ENCODE results near the gene DTNA. TPM values are rescaled to one million over a fixed set of nuclear protein-coding genes. Genes with fewer than 3 reads are reported as not detected.
"Not testable (repeated sequence)": the region's sequence is repeated elsewhere in the genome, so short reads cannot be mapped to it uniquely, and the experiment has no call there.

The DTNA gene
- polyA plus RNA-seq (ENCODE audit: insufficient read length in 3 of 3), result 10 to 100 TPM; 17.6 to 25.3 (median 21.6) TPM
- long read RNA-seq, donor 1, result 0 reads
- long read RNA-seq, donor 2, partial matches to known transcripts, result 0 of 1 reads
- long read RNA-seq, donor 2, other reads (novel, unspliced or antisense), result 0 of 1 reads
- long read RNA-seq, donor 3, partial matches to known transcripts, result 0 of 1 reads
- long read RNA-seq, donor 3, other reads (novel, unspliced or antisense), result 0 of 1 reads
- long read RNA-seq, donor 4, result 0 reads
- long read RNA-seq, donor 5, result 0 reads
- long read RNA-seq, donor 6, partial matches to known transcripts, result 0 of 1 reads
- long read RNA-seq, donor 6, other reads (novel, unspliced or antisense), result 0 of 1 reads
- long read RNA-seq, donor 7, result 0 reads
- long read RNA-seq, donor 8, result 0 reads
- long read RNA-seq, donor 9, result 0 reads
- long read RNA-seq, donor 10, result 0 reads
- long read RNA-seq, donor 11, result 0 reads
- long read RNA-seq, donor 12, result 0 reads
- long read RNA-seq, donor 13, result 0 reads
- long read RNA-seq, donor 14, result 0 reads
- long read RNA-seq, donor 15, result 0 reads
- long read RNA-seq, donor 16, partial matches to known transcripts, result 5 of 6 reads
- long read RNA-seq, donor 16, other reads (novel, unspliced or antisense), result 0 of 6 reads

DNA sequence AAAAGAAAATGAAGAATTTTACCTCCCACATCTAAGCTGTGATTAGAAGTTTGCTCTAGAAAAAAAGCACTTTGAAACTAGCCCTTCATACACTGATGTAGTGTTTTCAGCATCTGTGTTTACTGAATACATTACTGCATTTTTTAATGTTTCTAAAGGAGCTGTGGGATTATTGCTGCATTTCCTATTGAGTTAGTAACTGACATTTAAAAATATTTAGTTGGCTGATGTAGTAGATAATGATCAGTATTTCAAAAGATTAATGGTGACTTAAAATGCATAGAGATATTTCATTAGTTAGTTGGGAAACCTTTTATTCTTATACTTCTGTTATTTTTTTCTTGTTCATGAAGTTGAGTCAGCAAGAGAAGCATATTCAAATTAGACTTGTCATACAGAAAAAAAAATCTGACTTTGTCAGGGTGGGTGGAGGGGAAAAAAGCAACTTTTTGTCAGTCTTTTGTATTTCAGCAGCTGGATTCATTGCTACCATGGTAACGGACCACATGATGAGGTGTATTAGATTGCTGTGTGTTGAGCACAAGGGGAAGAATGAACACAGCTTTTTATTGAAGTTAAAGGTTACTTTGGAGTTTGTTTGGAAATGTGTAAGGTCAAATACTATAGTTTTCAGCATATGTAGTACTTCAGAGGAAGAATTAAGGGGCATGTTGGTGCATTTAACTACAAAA is at the start of gene DTNA:
Gene DTNA, plus strand, starts transcription at position 549 of the 692 bp plus-strand sequence. CDS start 45,679 bp downstream, outside the sequence.
- peak in 8 of 11 donors; percentile 55 to 81 (median 72) for DNase-seq (ENCODE audit: extremely low read depth in 1 of 11, low read depth in 9 of 11, low spot score in 4 of 11)

DNA sequence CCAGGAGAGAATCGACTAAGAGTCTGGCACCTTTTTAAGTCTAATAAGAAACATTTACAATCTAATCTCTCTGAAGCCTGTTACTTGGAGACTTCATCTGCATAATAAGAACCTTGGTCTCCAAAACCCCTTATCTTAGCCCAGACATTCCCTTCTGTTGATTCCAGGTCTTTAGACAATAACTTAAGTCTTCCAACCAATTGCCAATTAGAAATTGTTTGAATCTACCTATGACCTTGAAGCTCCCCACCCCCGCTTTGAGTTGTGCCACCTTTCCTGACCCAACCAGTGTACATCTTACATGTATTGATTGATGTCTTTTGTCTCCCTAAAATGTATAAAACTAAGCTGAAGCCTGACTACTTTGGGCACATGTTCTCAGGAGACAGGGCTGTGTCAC is 49.5 kb upstream of the DTNA start:
- DNase-seq (ENCODE audit: extremely low read depth in 1 of 11, low read depth in 9 of 11, low spot score in 4 of 11), result no peak

DNA sequence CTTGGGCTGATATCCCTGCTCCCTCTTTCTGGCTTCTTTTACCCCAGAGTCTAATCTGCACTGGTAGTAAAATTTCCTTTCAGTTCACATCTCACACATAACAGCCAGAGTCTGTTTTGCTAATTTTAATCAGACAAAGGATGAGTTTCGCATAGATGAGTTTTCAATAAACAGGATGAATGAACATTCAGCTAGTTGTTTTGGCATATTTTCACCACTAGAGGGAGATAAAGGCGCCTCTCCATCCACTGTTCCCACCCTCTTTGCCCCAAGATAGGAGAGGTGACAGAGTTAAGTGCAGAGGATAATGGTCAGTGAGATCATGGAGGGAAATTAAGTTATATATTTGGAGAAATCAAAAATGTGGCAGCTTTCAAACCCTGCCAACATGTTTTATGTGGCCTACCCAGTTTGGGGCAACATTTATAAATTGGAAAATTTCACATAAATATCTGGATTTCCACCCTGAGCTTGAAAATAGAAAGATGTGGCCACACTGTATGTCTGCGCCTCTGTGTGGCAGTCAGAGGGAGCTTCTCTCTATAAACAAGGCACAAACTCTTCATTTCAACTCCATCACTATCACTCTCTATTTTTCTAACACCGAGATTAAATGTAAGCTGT is 48.5 kb upstream of the DTNA start:
- DNase-seq (ENCODE audit: extremely low read depth in 1 of 11, low read depth in 9 of 11, low spot score in 4 of 11), result peak in 5 of 11 donors; percentile 7 to 36 (median 23)

DNA sequence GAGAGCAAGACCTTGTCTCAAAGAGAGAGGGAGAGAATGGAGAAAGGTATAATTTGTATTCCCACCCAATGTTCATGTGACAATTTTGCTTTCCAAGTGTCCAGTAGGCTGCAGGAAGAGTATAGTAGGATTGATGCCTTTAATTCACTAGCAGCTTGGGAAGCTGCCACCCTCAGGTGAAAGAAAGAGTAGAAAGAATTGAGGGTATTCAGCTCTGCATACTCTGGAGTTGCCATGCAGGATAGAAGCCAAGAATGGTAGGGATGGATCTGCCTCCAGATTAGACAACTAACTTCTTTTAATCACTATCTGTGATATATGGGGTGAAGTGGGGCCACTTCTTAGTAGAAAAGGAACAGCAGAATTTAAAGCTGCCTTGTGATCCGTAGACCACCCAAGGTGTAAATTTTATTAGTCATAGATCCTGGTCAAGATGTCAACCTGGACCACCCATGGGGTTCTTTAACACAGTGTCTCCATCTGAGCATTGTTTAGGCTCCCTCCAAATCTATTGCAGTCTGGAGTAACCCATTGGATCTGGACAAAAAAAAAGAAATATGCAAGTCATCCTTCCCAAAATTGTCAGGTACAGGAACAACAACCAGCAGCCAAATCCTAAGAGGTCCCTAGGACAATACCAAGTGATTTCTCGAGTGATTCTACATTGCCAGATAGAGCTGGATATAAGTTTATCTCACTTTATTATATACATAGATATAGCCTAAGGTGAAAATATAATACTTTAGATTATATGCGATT is 33.1 kb upstream of the DTNA start:
- no peak for DNase-seq (ENCODE audit: extremely low read depth in 1 of 11, low read depth in 9 of 11, low spot score in 4 of 11)

DNA sequence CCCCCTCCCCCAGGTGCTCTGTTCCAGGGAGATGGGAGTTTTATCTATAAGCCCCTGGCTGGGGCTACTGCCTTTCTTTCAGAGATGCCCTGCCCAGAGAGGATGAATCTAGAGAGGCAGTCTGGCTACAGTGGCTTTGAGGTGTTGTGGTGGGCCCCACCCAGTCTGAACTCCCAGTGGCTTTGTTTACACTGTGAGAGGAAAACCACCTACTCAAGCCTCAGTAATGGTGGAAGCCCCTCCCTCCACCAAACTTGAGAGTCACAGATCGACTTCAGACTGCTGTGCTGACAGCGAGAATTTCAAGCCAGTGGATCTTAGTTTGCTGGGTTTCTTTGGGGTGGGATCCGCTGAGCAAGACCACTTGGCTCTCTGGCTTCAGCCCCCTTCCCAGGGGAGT is 20.3 kb upstream of the DTNA start:
- not testable (repeated sequence) for DNase-seq (ENCODE audit: extremely low read depth in 1 of 11, low read depth in 9 of 11, low spot score in 4 of 11)

DNA sequence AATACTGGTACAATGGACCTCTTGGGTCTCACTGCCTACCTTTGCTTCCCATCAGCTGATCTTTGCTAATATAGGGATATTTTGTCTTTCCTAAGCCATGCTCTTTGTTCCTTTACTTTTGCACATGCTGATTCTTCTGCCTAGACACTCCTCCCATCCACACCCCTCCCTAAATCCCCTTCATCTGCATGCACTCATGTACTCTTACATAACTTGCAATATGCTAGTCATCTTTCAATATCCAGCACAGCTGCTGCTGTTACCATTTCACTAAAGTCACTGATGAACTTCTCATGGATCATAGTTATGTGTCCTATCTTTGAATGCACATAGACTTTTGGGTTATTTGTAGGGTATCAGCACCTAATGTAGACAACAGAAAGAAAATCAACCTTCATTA is 18.5 kb upstream of the DTNA start:
- DNase-seq (ENCODE audit: extremely low read depth in 1 of 11, low read depth in 9 of 11, low spot score in 4 of 11), result no peak

DNA sequence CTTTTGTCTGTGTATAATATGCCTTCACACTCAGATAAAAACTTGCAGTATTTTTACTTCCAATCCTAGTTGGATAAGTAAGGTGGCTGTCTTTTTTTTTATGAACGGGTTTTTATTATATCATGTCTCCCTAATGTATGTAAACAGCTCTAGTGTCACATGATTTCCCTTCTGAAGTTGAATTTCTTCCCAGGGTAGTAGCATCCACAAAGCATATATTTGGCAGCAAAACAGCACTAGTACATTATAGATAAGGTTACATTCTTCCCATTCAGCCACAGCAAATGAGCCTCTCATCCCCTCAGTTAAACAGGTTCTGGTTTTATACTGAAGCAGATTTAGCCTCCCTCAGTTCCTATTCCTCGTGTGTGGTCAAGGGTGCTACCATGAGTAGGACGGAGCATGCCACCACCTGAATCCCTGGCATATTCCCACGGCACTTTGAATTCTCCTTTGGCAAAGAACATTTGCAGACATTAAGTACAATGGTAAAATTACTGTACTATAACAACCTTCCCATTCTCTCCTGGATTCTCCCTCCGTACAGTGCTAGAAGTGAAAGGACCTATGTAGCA is 15.4 kb upstream of the DTNA start:
- no peak for DNase-seq (ENCODE audit: extremely low read depth in 1 of 11, low read depth in 9 of 11, low spot score in 4 of 11)

DNA sequence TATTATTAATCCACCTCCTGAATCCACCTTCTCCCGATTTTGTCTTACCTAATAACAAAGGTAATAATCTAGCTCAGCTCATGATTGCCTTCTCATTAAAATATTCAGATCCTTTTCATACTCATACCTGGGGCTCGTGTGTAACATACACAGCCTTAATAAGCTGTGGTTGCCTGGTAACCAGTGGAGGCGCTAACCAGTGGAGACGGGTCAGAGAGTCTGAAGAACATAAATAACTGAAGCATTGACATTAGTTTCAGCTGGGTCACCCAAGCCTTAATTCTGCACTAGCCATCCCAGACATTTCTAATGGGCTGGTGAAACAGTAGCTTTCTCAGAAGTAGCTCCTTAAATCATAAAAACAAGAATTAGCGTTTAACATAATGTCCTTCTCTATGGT is 14.8 kb upstream of the DTNA start:
- peak in 5 of 11 donors; percentile 44 to 79 (median 56) for DNase-seq (ENCODE audit: extremely low read depth in 1 of 11, low read depth in 9 of 11, low spot score in 4 of 11)

DNA sequence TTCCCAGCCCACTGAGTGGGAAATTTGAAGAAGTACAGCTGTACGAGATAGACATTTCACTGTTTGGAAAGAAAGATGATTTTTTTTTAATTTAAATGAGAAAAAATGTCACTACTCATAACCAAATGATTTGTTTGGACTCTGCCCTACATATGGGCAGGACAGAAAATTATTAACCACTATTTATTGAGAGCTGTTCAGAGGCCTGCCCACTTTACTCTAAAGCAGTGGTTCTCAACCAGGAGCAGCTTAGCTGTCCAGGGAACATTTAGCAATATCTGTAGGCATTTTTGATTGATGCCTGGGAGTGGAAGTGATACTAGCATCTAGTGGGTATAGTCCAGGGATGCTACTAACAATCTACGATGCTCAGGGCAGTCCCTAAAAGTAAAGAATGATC is 13.4 kb upstream of the DTNA start:
- DNase-seq (ENCODE audit: extremely low read depth in 1 of 11, low read depth in 9 of 11, low spot score in 4 of 11), result no peak

DNA sequence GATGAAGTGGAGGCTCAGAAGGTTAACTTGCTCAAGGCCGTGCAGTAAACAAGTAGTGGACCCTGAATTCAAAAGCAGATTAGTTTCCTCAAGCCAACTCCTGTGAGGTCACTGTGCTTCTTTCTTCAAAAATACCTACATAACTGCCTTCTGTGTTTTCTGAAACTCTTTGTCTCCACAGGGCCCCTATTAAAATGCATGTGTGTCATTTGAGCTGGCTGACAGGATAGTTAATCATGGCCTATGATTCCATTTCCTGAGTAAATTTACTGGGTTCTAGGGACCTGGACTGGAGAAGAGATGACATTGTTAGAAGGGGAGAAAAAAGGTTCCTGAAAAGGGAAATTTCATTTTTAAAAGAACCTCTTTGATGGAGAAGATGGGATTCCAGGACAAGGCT is 12.9 kb upstream of the DTNA start:
- DNase-seq (ENCODE audit: extremely low read depth in 1 of 11, low read depth in 9 of 11, low spot score in 4 of 11), result no peak

DNA sequence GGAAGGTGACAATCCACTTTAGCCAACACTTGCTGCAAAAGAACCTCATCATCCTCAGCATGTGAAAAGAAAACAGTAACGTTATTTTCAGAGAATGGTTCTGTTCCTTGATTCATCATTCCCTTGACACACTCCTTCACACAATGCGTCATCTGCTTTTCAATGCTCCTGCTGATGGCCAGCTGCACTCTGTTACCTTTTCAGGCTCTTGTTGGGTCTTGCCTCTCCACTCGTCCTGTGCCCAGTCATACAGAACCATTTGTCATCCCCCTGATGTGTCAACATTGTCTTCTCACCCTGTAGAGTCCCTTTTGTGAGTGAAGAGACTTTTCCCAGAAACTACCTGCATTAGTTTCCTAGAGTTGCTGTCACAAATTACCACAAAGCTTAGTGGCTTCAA is 12.2 kb upstream of the DTNA start:
- DNase-seq (ENCODE audit: extremely low read depth in 1 of 11, low read depth in 9 of 11, low spot score in 4 of 11), result no peak

DNA sequence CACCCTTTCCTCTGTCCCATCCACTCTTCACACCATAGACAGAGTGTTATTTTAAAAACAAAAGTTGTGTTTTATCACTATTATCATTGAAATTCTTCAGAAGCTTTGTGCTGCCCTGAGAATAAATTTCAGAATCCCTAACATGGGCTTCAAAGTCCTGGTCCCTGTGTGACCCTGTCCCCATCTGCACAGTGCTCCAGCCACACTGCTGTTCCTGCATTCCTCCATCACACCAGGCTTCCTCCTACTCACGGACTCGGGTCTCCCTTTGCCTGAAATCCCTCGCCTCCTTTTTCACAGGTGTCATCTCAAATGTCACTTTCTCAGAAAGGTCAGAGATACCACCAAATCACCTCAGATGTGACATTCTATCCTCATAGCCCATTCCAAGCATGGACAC is 8.2 kb upstream of the DTNA start:
- no peak for DNase-seq (ENCODE audit: extremely low read depth in 1 of 11, low read depth in 9 of 11, low spot score in 4 of 11)

DNA sequence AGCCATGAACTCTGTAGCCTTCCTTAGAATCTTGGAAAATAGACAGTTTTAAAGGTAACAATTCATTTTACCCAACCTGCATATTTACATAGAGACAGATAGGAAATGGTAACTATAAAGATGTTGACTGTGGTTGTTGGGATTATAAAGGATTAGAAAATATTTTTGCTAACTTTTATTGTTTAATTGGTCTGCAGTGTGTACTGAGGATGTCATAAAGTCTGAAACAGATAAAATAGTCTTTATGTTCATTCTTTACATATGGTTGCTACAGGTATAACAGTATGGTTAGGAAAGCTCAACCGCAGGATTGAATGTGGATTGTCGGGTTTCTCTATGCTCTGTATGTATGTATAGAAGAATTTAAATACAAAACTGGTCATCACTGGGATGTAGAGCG is 7.3 kb upstream of the DTNA start:
- DNase-seq (ENCODE audit: extremely low read depth in 1 of 11, low read depth in 9 of 11, low spot score in 4 of 11), result no peak

DNA sequence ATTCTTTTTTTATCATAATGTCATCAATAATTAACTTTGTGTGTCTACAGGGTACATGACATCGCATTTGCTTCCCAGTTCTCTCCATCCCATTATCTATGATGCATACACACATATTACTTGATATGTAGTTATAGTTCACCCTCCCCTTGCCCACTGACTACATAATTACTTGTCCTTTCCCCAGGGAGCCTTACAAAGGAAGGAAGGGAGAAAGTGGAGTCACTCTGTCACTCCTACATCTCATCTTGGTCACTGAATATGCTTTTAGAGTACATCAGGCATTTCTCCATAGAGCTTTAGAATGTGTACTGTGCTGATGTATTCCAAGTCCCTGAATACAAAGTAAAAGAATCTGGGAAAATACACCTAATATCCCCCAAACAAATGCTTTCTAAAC is 6.0 kb upstream of the DTNA start:
- no peak for DNase-seq (ENCODE audit: extremely low read depth in 1 of 11, low read depth in 9 of 11, low spot score in 4 of 11)

DNA sequence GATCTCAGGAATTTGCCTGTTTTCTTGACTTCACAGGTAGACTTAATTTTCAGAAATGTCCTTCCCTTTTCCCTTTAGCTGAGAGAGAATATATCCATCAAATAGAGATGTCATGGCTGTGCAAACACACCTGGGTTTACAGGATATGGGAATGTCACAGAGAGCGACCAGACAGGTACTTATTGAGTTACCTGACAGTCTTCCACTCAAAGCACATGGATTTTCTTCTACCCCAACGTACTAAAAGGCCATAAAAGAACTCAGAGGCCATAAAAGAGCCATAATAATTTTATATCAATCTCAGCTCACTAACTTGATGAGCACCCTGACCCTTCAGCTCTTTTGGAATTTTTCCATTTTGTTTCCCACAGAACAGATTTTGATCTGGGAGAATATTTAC is 5.3 kb upstream of the DTNA start:
- no peak for DNase-seq (ENCODE audit: extremely low read depth in 1 of 11, low read depth in 9 of 11, low spot score in 4 of 11)

DNA sequence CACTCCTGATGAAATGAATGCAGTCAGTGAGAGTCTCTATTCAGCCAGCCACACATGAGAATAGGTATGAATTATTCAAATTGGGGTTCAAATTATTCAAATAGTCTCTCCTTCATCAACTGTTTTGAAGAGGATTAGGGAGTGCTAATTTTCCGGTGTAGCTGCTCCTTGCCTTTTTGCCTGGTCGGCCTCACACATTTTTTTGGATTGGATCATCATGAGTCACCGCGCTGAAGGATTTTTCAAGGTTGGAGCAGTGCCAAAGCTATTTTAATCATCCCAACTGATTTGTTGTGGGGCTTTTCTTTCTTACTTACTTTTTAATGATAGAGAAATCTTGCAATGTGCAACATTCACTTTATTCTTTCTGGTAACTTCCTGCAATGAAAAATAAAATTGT is 2.4 kb upstream of the DTNA start:
- peak in 6 of 11 donors; percentile 36 to 74 (median 56) for DNase-seq (ENCODE audit: extremely low read depth in 1 of 11, low read depth in 9 of 11, low spot score in 4 of 11)

DNA sequence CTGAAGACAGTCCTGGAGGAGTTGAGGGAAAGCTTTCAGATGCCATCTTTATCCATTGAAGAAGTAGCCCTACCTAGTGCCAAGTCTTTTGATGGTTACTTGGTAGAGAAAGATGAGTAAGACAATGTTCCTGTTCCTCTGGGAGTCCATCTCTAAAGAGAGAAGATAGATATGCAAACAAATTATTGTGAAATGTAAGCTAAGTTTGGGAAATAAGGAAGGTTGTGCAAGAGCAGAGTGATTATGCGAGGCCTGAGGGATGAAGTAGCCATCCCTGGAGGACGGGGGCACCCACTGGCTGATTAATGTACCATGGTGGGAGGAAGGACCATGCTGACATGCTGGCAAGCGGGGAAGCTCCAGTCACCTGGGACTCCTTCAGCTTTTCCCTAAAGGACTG is 994 bp upstream of the DTNA start:
- no peak for DNase-seq (ENCODE audit: extremely low read depth in 1 of 11, low read depth in 9 of 11, low spot score in 4 of 11)

DNA sequence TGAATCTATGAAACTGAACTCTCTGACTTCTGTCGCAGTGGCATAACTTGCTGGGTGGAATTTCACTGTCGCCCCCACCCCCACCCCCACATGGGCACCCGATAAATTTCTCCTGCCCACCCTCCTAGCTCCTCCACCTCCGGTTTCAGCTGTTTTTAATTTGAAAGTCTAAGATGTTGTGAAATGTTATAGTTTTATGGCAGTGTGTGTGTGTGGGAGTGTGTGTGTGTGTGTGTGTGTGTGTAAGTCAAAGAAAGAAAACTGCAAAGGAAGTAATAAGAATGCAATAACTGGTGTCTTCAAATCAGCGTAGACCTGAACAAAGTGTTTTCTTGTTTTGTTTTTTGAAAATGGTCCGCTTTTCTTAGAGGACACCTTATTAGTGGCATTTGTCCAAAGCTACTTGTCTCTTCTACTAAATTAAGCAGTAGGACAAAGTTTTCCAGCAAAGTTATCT is 388 bp downstream of the DTNA start:
- peak in 1 of 11 donors; percentile 45 for DNase-seq (ENCODE audit: extremely low read depth in 1 of 11, low read depth in 9 of 11, low spot score in 4 of 11)

DNA sequence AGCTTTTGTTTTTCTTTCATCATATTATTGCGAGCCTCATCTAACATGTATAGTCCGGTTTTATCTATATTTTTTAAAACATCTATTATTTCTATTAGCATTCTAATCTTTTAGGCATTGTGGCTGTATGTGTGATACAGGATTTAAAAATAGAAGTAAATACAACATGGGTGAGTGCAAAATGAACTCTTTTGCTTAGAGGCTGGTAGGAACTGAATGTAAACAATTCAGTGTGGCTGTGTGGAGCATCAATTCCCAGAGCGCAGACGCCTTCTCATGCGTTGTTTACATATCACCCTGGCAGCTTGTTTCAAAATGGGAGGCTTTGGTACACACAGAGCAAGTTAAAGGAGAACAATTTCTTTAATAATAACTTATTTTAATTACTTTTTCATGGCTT is 836 bp downstream of the DTNA start:
- peak in 5 of 11 donors; percentile 38 to 60 (median 53) for DNase-seq (ENCODE audit: extremely low read depth in 1 of 11, low read depth in 9 of 11, low spot score in 4 of 11)
